Upper lobe of left lung (tissue), 4 donors: ENCODE results near the gene VPS33A.

Source experiments
- POLR2AphosphoS5 ChIP-seq, 2 donors: sonication (generic); formaldehyde crosslinking; IDR thresholded peaks; one replicate each; pipeline ENCODE4 v1.5.1; 2017; ENCODE audit warnings: antibody characterized with exemption in 2 of 2
- TF ChIP-seq, protein P1 (sequence below), 6 experiments: fragments of 450-650 bp in 4 of 6; fragments of 200-600 bp in 2 of 6; sonication (generic) in 2 of 6; IDR thresholded peaks; one replicate each; pipeline ENCODE4 v1.5.1; 2016 to 2019; ENCODE audit warnings: antibody characterized with exemption in 6 of 6

- TF ChIP-seq POLR2AphosphoS5 (IDR thresholded peaks at IDR 0.05), result no peak
- TF ChIP-seq, protein P1, sequence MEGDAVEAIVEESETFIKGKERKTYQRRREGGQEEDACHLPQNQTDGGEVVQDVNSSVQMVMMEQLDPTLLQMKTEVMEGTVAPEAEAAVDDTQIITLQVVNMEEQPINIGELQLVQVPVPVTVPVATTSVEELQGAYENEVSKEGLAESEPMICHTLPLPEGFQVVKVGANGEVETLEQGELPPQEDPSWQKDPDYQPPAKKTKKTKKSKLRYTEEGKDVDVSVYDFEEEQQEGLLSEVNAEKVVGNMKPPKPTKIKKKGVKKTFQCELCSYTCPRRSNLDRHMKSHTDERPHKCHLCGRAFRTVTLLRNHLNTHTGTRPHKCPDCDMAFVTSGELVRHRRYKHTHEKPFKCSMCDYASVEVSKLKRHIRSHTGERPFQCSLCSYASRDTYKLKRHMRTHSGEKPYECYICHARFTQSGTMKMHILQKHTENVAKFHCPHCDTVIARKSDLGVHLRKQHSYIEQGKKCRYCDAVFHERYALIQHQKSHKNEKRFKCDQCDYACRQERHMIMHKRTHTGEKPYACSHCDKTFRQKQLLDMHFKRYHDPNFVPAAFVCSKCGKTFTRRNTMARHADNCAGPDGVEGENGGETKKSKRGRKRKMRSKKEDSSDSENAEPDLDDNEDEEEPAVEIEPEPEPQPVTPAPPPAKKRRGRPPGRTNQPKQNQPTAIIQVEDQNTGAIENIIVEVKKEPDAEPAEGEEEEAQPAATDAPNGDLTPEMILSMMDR (IDR thresholded peaks at IDR 0.05), result no peak
Measured at GRCh38 chr12:122293081-122293480, 26.8 kb upstream of the VPS33A start.
